Neural cell (in vitro differentiated cells): ENCODE results near the gene PARVA. TPM values are rescaled to one million over a fixed set of nuclear protein-coding genes. Genes with fewer than 3 reads are reported as not detected.

Experiments
- H2AFZ ChIP-seq: fragments of 200-600, 300-800 bp; sonication (generic), shearing (Covaris generic); 2 replicates; pipeline ENCODE4 v1.6.0; 2014; ENCODE audit warnings: low read depth, mild to moderate bottlenecking, antibody characterized with exemption, low read length, moderate library complexity
- H3F3A ChIP-seq: fragments of 200-600 bp; shearing (Covaris generic); 2 replicates; pipeline ENCODE4 v1.6.1; 2016; ENCODE audit warnings: mild to moderate bottlenecking, moderate library complexity, mixed read lengths, antibody characterized with exemption, low read length; ENCODE audit not compliant: insufficient read depth, poor library complexity, severe bottlenecking
- H3K27ac ChIP-seq: fragments of 200-600, 300-800 bp; sonication (generic), shearing (Covaris generic); 2 replicates; pipeline ENCODE4 v1.5.1; 2014; ENCODE audit warnings: mild to moderate bottlenecking, low read length, moderate library complexity
- H3K27me3 ChIP-seq: fragments of 300-800, 200-600 bp; sonication (generic), shearing (Covaris generic); 2 replicates; pipeline ENCODE4 v1.6.0; 2014; ENCODE audit warnings: mild to moderate bottlenecking, low read depth, low read length, moderate library complexity; ENCODE audit not compliant: insufficient read depth
- H3K36me3 ChIP-seq: fragments of 300-800, 200-600 bp; sonication (generic), shearing (Covaris generic); 2 replicates; pipeline ENCODE4 v1.5.1; 2014; ENCODE audit warnings: mild to moderate bottlenecking, antibody characterized with exemption, low read length, moderate library complexity; ENCODE audit not compliant: insufficient read depth
- H3K4me2 ChIP-seq: fragments of 300-800, 200-600 bp; sonication (generic), shearing (Covaris generic); 2 replicates; pipeline ENCODE4 v1.6.0; 2014; ENCODE audit warnings: mild to moderate bottlenecking, low read length
- H3K4me3 ChIP-seq: fragments of 300-800, 200-600 bp; sonication (generic), shearing (Covaris generic); 2 replicates; pipeline ENCODE4 v1.5.1; 2014; ENCODE audit warnings: mild to moderate bottlenecking, low read length, moderate library complexity
- H3K79me2 ChIP-seq: fragments of 200-600 bp; shearing (Covaris generic); replicated peaks from 2 replicates; pipeline ENCODE4 v1.6.0; 2014; ENCODE audit warnings: mild to moderate bottlenecking, low read length, moderate library complexity; ENCODE audit not compliant: insufficient read depth
- H3K9ac ChIP-seq: fragments of 300-800, 200-600 bp; sonication (generic), shearing (Covaris generic); 2 replicates; pipeline ENCODE4 v1.6.1; 2016; ENCODE audit warnings: mild to moderate bottlenecking, low read length, mixed read lengths
- H3K9me2 ChIP-seq: fragments of 200-600 bp; shearing (Covaris generic); 2 replicates; pipeline ENCODE4 v1.6.1; 2016; ENCODE audit warnings: mild to moderate bottlenecking, low read length, mixed read lengths; ENCODE audit not compliant: insufficient read depth
- H3K9me3 ChIP-seq: fragments of 200-600, 300-800 bp; sonication (generic), shearing (Covaris generic); 2 replicates; pipeline ENCODE4 v1.6.1; 2016; ENCODE audit warnings: mild to moderate bottlenecking, mixed run types, low read length, moderate library complexity, mixed read lengths
- H4K20me1 ChIP-seq: fragments of 200-600 bp; shearing (Covaris generic); 2 replicates; pipeline ENCODE4 v1.6.1; 2016; ENCODE audit warnings: mild to moderate bottlenecking, mixed run types; ENCODE audit not compliant: insufficient read depth
- EZH2 ChIP-seq: fragments of 200-600, 300-800 bp; shearing (Covaris generic), sonication (generic); IDR thresholded peaks from 2 replicates; pipeline ENCODE4 v1.6.1; 2014; ENCODE audit warnings: antibody characterized with exemption, low read length, borderline replicate concordance, mild to moderate bottlenecking; ENCODE audit not compliant: insufficient read depth, poor library complexity, severe bottlenecking
- MXI1 ChIP-seq: fragments of 450-650 bp; conservative IDR thresholded peaks from 2 replicates; pipeline ENCODE4 v1.6.1; 2014; ENCODE audit warnings: antibody characterized with exemption, mild to moderate bottlenecking; ENCODE audit not compliant: poor library complexity, severe bottlenecking
- POLR2AphosphoS5 ChIP-seq: IDR thresholded peaks from 2 replicates; pipeline ENCODE4 v1.6.1; 2012
- RAD21 ChIP-seq: fragments of 450-650 bp; conservative IDR thresholded peaks from 2 replicates; pipeline ENCODE4 v1.6.1; 2014; ENCODE audit warnings: antibody characterized with exemption, mild to moderate bottlenecking, moderate library complexity
- SMC3 ChIP-seq: fragments of 450-650 bp; conservative IDR thresholded peaks from 2 replicates; pipeline ENCODE4 v1.6.1; 2014; ENCODE audit warnings: antibody characterized with exemption, mild to moderate bottlenecking, moderate library complexity; ENCODE audit not compliant: poor library complexity
- TAF1 ChIP-seq: IDR thresholded peaks from 2 replicates; pipeline ENCODE4 v1.6.1; 2012; ENCODE audit warnings: low read depth
- polyA plus RNA-seq: library from polyadenylated mRNA; depleted of rRNA; stranded (reverse); fragments of >200 nt; gene quantifications from 2 replicates; pipeline ENCODE4 v1.2.3, GENCODE V29; 2014
- TF ChIP-seq, protein P1 (sequence below): fragments of 450-650 bp; IDR thresholded peaks from 2 replicates; pipeline ENCODE4 v1.5.1; 2014; ENCODE audit warnings: antibody characterized with exemption, mild to moderate bottlenecking, moderate library complexity; ENCODE audit not compliant: poor library complexity, severe bottlenecking
- TF ChIP-seq, protein P2 (sequence below): IDR thresholded peaks from 2 replicates; pipeline ENCODE4 v1.6.1; 2012; ENCODE audit warnings: borderline replicate concordance

Gene PARVA
- polyA plus RNA-seq, 1 donor from 2014 or later: 0.94 TPM

DNA sequence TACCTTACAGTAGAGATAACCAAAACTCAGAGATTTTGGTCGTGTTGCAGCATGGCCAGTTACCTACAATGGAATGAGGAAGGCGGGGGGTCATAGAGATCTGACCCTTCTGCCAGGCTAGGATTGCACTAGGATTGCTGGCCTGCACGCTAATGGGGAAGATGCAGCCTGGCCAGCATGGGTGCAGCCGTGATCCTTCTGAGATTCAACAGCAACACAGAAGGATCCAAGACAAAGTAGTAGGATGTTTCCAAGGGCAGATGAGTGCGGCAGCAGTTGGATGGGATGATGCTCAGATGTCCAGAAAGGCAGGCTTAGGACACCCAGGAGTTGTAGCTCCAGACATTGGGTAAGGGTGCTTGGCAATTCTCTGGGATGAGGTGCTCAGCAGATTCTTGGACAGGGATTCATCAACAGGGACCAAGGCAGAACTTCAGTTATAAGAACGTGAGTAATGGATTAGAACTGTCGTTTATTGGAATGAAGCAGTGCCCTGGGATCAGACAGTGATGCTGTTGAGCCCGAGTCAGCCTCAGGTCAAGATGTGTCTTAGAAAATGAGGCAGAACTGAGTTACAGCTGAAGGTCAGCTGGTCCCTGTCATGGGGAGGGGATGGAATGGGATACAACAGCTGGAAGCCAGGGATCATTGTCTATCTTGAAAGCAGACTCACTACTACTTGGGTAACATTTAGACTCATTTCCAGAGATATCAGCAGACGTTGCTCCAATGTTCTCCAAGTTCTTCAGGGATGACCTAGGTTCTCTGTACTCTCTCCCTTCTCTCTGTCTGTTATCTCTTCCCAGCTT is 71.0 kb downstream of the PARVA start:
- TF ChIP-seq, protein P1, sequence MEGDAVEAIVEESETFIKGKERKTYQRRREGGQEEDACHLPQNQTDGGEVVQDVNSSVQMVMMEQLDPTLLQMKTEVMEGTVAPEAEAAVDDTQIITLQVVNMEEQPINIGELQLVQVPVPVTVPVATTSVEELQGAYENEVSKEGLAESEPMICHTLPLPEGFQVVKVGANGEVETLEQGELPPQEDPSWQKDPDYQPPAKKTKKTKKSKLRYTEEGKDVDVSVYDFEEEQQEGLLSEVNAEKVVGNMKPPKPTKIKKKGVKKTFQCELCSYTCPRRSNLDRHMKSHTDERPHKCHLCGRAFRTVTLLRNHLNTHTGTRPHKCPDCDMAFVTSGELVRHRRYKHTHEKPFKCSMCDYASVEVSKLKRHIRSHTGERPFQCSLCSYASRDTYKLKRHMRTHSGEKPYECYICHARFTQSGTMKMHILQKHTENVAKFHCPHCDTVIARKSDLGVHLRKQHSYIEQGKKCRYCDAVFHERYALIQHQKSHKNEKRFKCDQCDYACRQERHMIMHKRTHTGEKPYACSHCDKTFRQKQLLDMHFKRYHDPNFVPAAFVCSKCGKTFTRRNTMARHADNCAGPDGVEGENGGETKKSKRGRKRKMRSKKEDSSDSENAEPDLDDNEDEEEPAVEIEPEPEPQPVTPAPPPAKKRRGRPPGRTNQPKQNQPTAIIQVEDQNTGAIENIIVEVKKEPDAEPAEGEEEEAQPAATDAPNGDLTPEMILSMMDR: no peak
- Histone ChIP-seq H3K9me2 (no peaks in the 10 kb centered on the region), H3K27me3 (no peaks in the 10 kb centered on the region), H3F3A (no peaks in the 10 kb centered on the region), H2AFZ (no peak overlapping the region), H4K20me1 (no peaks in the 10 kb centered on the region), H3K79me2 (no peaks in the 10 kb centered on the region), H3K9ac (no peak overlapping the region), H3K4me3 (no peak overlapping the region), H3K27ac (no peak overlapping the region), H3K4me2 (no peak overlapping the region), H3K9me3 (no peaks in the 10 kb centered on the region), H3K36me3 (no peaks in the 10 kb centered on the region)

GRCh38 chr11:12449961-12450715 is 72.8 kb downstream of the PARVA start:
- Histone ChIP-seq H3K4me2 (no peak overlapping the region), H3F3A (no peaks in the 10 kb centered on the region), H3K9me3 (no peaks in the 10 kb centered on the region), H3K9me2 (no peaks in the 10 kb centered on the region), H3K27me3 (no peaks in the 10 kb centered on the region), H3K79me2 (no peaks in the 10 kb centered on the region), H3K36me3 (no peaks in the 10 kb centered on the region), H3K27ac (no peak overlapping the region), H2AFZ (no peak overlapping the region), H3K9ac (no peak overlapping the region), H3K4me3 (no peak overlapping the region), H4K20me1 (no peaks in the 10 kb centered on the region)
- no peak for TF ChIP-seq SMC3

DNA sequence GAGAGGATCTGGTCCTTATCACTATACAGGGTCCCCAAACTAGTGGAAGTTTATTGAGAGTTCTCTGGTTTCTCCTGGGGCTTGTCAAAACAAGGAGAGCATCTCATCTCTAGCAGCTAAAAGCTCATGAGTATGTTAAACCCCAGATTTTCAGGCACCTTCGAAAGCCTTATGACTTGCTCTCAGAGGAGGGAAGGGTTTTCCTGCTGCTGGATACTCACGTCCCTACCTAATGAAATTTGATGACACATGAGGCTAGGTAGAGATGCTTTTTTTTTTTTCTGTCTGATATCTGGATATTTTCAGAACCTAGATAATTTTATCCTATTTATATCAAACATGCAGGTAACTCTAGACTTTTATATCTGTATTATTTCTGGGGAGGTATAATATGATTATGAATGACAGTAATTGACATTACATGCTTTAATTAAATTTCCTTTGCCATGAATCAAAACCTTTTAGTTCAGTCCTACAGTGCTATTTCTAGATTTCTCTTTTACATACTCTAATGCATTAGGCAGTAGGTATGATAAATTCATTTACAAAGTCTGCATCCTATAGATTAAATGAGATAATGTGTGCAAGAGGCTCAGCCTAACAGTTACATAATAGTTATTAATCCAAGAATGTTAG is 73.9 kb downstream of the PARVA start:
- Histone ChIP-seq H3K27ac (no peak overlapping the region), H3K4me2 (no peak overlapping the region), H3K27me3 (no peaks in the 10 kb centered on the region), H3K4me3 (no peak overlapping the region), H3K79me2 (no peaks in the 10 kb centered on the region), H2AFZ (no peak overlapping the region), H3K9ac (no peak overlapping the region), H3K36me3 (no peaks in the 10 kb centered on the region), H3K9me3 (no peaks in the 10 kb centered on the region), H3K9me2 (no peaks in the 10 kb centered on the region), H3F3A (no peaks in the 10 kb centered on the region), H4K20me1 (no peaks in the 10 kb centered on the region)
- no peak for TF ChIP-seq SMC3
- TF ChIP-seq MXI1: no peak
- TF ChIP-seq POLR2AphosphoS5: no peak
- TF ChIP-seq TAF1: no peak
- no peak for TF ChIP-seq RAD21
- TF ChIP-seq, protein P2, sequence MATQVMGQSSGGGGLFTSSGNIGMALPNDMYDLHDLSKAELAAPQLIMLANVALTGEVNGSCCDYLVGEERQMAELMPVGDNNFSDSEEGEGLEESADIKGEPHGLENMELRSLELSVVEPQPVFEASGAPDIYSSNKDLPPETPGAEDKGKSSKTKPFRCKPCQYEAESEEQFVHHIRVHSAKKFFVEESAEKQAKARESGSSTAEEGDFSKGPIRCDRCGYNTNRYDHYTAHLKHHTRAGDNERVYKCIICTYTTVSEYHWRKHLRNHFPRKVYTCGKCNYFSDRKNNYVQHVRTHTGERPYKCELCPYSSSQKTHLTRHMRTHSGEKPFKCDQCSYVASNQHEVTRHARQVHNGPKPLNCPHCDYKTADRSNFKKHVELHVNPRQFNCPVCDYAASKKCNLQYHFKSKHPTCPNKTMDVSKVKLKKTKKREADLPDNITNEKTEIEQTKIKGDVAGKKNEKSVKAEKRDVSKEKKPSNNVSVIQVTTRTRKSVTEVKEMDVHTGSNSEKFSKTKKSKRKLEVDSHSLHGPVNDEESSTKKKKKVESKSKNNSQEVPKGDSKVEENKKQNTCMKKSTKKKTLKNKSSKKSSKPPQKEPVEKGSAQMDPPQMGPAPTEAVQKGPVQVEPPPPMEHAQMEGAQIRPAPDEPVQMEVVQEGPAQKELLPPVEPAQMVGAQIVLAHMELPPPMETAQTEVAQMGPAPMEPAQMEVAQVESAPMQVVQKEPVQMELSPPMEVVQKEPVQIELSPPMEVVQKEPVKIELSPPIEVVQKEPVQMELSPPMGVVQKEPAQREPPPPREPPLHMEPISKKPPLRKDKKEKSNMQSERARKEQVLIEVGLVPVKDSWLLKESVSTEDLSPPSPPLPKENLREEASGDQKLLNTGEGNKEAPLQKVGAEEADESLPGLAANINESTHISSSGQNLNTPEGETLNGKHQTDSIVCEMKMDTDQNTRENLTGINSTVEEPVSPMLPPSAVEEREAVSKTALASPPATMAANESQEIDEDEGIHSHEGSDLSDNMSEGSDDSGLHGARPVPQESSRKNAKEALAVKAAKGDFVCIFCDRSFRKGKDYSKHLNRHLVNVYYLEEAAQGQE: no peak
- no peak for TF ChIP-seq EZH2
